ENCODE results near the gene HSD17B2.

Gene HSD17B2

DNA sequence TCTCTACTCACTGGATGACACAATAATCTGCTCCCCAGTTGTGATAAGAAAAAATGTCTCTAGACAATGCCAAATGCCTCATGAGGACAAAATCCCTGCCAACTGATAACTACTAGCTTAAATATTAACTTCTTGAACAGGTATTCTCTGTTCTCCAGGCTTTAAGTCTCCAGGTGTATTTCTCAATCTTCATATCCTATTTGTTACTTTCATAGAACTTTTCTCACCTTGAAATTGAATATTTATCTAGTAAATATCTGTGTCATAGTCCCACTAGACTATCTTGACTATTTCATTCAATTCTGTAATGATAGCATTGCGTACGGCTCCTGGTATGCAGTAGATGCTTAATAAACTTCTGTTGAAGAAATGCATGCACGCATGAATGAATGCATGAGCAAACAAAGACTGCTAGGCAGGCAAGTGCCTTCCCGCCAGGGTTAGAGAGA, 15.9 kb downstream of the HSD17B2 start:
- no peak for DNase-seq

DNA sequence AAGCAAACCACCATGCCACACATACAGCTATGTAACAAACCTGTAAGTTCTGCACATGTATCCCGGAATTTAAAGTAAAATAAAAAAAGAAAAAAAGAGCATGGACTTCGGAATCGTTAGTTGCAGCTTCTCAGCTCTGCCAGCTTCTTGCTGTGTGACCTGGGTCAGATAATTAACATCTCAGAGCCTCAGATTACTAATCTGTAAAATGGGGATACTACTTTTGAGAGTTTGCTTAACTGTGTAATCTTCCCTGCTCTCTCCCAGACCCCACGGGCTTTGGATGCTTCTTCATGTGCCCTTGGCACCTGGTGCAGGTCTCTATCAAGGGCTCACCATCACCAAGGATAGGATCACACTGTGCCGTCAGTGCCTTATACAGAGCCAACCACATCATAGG, 16.6 kb downstream of the HSD17B2 start:
- DNase-seq = no peak

GRCh38 chr16:82055117-82055516, 20.1 kb downstream of the HSD17B2 start:
- DNase-seq = no peak

DNA sequence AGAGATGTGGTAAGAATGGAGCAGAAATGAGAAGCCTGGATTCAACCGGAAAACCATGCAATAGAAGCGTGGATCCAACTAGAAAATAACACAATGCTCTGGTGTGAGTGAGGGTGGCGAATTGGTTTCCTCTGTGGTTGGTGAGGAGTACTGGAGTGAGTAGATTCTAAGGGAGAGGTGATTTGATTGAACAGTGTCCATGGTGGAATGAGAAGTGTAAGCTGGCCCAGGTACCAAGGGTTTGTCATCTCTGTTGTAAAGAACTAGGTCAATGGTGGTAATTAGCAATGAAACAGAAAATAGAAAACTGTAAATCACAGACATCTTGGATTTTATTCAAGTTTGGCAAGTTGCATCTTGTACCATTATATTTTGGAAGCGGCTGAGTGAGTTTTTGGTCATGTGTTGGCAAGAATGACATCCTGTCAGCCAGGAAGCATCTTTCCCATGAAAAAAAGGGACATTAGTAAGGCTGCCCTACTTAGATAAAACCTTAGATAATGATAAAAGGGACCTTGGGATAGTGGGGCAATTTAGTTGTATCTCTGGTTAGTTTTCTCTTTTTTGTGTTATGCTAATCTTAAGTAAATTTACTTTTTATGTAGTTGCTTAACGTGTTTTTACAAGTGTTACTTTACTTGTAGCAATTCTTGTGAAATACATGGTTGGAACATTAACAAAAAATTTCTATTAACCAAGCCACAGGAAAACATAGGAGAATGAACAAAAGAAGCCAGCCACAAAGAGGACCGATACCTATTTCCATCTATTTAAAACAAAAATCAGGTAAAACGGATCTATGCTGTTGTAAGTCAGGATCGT, 20.9 kb downstream of the HSD17B2 start:
- DNase-seq = no peak

DNA sequence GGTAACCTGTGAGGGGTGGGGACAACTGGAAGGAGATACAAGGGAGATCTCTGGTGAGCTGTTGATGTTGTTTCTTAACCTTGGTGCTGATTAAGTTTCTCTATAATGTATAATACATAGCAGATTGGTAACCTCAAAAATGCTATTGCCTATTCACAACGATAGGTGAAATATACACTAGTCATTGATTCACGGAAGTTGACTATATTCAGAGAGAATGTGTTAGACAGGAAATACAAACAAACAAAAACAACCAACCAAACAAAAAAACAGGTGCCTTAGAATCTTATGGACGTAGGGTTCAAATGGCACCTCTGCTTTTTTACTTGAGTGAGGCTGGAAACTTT, 21.5 kb downstream of the HSD17B2 start:
- DNase-seq = no peak

- DNase-seq = no peak
These were observed 24.3 kb downstream of the HSD17B2 start for GRCh38 chr16:82059161-82059982.

DNA sequence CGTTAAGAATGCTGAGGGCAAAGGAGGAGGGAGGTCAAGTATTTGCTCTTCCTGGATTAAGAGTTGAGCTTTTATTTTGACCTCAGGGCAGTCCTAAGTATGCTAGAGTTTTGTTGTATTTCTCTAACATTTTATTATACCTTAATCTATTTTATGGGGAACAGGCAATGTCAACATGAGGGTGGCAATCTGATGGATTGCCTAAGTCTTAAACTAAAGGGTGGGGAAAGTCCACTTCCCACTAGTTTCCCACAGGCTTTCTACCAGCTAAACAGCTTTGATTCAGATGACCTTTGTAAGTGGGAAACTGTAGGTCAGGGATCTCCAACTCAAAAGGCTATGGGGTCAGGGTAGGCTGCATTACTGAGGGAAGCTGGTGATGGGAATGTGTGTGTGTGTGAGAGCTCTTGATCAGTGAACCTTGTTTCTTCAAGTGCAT, 24.9 kb downstream of the HSD17B2 start:
- DNase-seq = no peak

GRCh38 chr16:82061861-82062525, 26.9 kb downstream of the HSD17B2 start:
- peak; percentile 13 for DNase-seq

GRCh38 chr16:82062645-82063058, 27.6 kb downstream of the HSD17B2 start:
- DNase-seq = no peak

DNA sequence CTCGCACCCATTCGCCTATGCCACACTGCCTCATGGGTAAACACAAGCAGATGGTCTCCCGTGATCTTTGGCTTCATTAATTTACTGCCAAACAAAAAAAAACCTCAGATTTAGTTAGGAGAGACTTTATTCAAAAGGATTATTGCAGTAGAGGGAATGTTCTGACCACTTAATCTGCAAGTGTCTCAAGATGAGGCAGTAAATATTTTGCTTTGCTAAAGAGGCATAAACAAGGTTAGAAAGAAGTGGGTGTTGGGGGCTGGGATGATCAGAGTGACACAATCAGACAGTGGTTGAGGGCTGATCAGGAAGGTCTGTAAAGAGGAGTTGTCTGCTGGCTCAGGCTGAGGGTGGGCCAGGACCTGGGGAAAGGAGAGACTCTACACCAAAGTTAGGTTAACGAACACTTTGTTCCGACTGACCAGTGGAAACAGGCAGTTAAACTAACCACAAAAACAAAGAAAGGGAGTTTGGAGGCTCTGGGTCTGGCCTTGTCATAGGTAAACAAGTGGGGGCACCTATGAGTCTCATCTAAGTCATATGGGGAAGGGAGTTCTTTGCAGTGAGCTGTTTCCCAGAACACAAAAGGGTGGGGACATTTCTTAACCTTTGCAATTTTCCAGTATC, 28.5 kb downstream of the HSD17B2 start:
- no peak for DNase-seq

GRCh38 chr16:82067042-82067803, 32.2 kb downstream of the HSD17B2 start:
- no peak for DNase-seq

DNA sequence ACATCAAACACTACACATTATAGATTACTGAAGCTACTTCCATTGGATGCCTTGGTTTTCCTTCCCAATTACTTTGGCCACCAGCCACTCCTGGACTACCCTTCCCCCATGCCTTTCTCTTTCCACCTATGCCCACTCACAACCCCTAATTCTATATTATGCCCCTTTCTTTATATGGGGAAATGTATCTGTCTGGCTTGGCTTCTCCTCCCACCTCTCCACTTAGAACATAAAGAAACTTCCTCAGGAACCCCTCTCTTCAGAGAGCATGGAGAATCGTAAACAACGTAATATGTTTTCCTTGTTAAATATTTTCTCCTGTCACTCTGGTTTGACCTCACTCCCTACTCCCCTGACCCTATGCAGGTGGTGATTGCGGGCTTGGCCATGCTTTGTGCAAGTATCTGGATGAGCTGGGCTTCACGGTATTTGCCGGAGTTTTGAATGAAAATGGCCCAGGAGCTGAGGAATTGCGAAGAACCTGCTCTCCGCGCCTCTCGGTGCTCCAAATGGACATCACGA, 32.8 kb downstream of the HSD17B2 start:
- DNase-seq = no peak

GRCh38 chr16:82070656-82071369, 35.8 kb downstream of the HSD17B2 start:
- DNase-seq = no peak

GRCh38 chr16:82071421-82071820, 36.4 kb downstream of the HSD17B2 start:
- DNase-seq = no peak

DNA sequence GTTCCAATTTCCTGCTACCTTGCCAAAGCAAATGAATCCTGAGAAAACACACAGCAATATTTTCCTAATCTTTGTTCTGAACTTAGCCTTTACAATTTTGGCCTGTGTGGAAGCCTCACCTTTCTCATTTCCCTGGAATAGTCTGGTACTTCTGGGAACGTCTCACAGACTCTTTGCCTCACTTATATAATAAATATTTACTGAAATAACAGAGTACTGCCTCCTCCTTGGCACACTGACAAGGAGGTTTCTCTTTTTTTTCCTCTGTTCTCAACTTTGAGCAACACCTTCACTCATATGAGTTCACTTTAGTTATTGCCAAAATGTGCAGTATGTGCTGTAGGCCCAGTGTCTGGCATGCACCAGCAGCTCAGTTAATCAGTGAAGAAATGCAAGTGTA, 37.3 kb downstream of the HSD17B2 start:
- DNase-seq = no peak

- DNase-seq = no peak
These were observed 39.0 kb downstream of the HSD17B2 start for GRCh38 chr16:82074019-82074558.

DNA sequence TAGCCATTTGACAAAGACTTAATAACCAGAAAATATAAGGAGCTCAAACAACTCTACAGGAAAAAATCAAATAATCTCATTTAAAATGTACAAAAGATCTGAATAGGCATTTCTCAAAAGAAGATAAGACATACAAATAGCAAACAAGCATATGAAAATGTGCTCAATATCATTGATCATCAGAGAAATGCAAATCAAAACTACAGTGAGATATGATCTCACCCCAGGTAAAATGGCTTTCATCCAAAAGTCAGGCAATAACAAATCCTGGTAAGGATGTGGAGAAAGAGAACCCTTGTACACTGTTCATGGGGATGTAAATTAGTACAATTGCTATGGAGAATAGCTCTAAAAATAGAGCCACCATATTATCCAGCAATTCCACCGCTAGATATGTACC, 43.1 kb downstream of the HSD17B2 start:
- no peak for DNase-seq

GRCh38 chr16:82079892-82080291, 44.8 kb downstream of the HSD17B2 start:
- DNase-seq = no peak

DNA sequence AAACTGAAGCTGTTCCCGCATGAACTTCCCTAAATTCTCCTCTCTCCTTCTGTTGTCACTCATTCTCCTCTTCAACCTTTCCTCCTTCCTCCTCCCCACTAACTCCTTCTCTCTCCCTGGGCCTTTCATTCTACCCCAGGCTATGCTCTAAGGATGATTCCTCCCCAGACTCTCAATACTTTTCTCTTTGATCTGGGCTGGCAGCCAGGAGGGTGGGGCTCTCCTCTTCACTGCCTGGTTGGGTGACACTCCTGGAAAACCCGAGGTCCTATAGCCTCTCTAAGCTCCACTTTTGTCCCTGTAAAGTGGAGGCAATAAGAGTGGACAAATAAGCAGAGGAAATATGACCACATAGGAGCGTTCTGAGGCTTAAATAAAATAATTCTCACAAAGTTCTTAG, 46.2 kb downstream of the HSD17B2 start:
- DNase-seq = no peak

- DNase-seq = no peak
These were observed 47.0 kb downstream of the HSD17B2 start for GRCh38 chr16:82082097-82082496.
